Liver (tissue), 9 donors: Measurements from ENCODE around the gene ZNF556. TPM values are rescaled to one million over a fixed set of nuclear protein-coding genes. Genes with fewer than 3 reads are reported as not detected.

ENCODE experiments used
- DNase-seq: peaks from one replicate; pipeline ENCODE4 v3.0.0-alpha.2; 2017; ENCODE audit warnings: low spot score
- H3K27ac ChIP-seq, 2 donors: one replicate each; pipeline ENCODE4 v1.7.0; 2013; ENCODE audit warnings: inconsistent platforms in 2 of 2, low read length in 2 of 2, control low read depth in 1 of 2, low read depth in 1 of 2, mild to moderate bottlenecking in 1 of 2
- H3K27me3 ChIP-seq, 4 donors: one replicate each; pipeline versions ENCODE4 v1.6.1 to v1.7.0; 2013; ENCODE audit warnings: low read length in 3 of 4, inconsistent platforms in 1 of 4, mild to moderate bottlenecking in 1 of 4, moderate library complexity in 1 of 4; ENCODE audit not compliant: control insufficient read depth in 4 of 4, insufficient read depth in 4 of 4
- H3K36me3 ChIP-seq, 4 donors: one replicate each; pipeline versions ENCODE4 v1.6.1 to v1.7.0; 2013; ENCODE audit warnings: low read length in 3 of 4, mild to moderate bottlenecking in 3 of 4, low read depth in 1 of 4, moderate library complexity in 1 of 4; ENCODE audit not compliant: control insufficient read depth in 4 of 4, insufficient read depth in 3 of 4
- H3K4me1 ChIP-seq, 4 donors: one replicate each; pipeline versions ENCODE4 v1.6.1 to v1.7.0; 2013; ENCODE audit warnings: low read length in 3 of 4, mild to moderate bottlenecking in 3 of 4, moderate library complexity in 1 of 4; ENCODE audit not compliant: control insufficient read depth in 4 of 4, insufficient read depth in 4 of 4
- H3K4me3 ChIP-seq, 3 donors: one replicate each; pipeline versions ENCODE4 v1.6.1 to v1.7.0; 2013; ENCODE audit warnings: low read length in 3 of 3, control low read depth in 1 of 3, low read depth in 1 of 3, mild to moderate bottlenecking in 1 of 3
- H3K9ac ChIP-seq, 2 donors: one replicate each; pipeline ENCODE4 v1.7.0; 2013; ENCODE audit warnings: low read length in 2 of 2, mild to moderate bottlenecking in 2 of 2, moderate library complexity in 2 of 2, control low read depth in 1 of 2, low read depth in 1 of 2
- H3K9me3 ChIP-seq, 4 donors: one replicate each; pipeline versions ENCODE4 v1.6.1 to v1.7.0; 2013; ENCODE audit warnings: low read length in 3 of 4; ENCODE audit not compliant: control insufficient read depth in 4 of 4
- ATF3 ChIP-seq: IDR thresholded peaks from 2 replicates; pipeline ENCODE4 v1.6.1; 2016; ENCODE audit warnings: antibody characterized with exemption
- CTCF ChIP-seq: fragments of 150-350 bp; IDR thresholded peaks from 2 replicates; pipeline ENCODE4 v1.5.1; 2017; ENCODE audit warnings: improper control_type of control experiment, low read depth, low read length; ENCODE audit not compliant: missing input control
- EGR1 ChIP-seq, 2 donors: IDR thresholded peaks; 2 replicates each; pipeline ENCODE4 v1.6.1; 2016 to 2018; ENCODE audit warnings: antibody characterized with exemption in 2 of 2, low read depth in 2 of 2
- FOXA1 ChIP-seq: IDR thresholded peaks from 2 replicates; pipeline ENCODE4 v1.6.1; 2016; ENCODE audit warnings: antibody characterized with exemption
- FOXA2 ChIP-seq: IDR thresholded peaks from 2 replicates; pipeline ENCODE4 v1.6.1; 2016; ENCODE audit warnings: antibody characterized with exemption
- GABPA ChIP-seq, 2 donors: IDR thresholded peaks in 1 of 2; conservative IDR thresholded peaks in 1 of 2; 2 replicates each; pipeline ENCODE4 v1.6.1; 2016; ENCODE audit warnings: antibody characterized with exemption in 2 of 2, mild to moderate bottlenecking in 1 of 2, moderate library complexity in 1 of 2
- HNF4A ChIP-seq, 2 donors: conservative IDR thresholded peaks; 2 replicates each; pipeline ENCODE4 v1.6.1; 2016; ENCODE audit warnings: antibody characterized with exemption in 2 of 2, mild to moderate bottlenecking in 2 of 2
- HNF4G ChIP-seq: IDR thresholded peaks from 2 replicates; pipeline ENCODE4 v1.6.1; 2016; ENCODE audit warnings: antibody characterized with exemption
- JUND ChIP-seq, 2 donors: IDR thresholded peaks; 2 replicates each; pipeline ENCODE4 v1.6.1; 2016; ENCODE audit warnings: antibody characterized with exemption in 2 of 2
- NR2F2 ChIP-seq: IDR thresholded peaks from 2 replicates; pipeline ENCODE4 v1.6.1; 2016; ENCODE audit warnings: antibody characterized with exemption
- RAD21 ChIP-seq, 2 donors: IDR thresholded peaks; 2 replicates each; pipeline ENCODE4 v1.6.1; 2016; ENCODE audit warnings: antibody characterized with exemption in 2 of 2, mild to moderate bottlenecking in 2 of 2
- RXRA ChIP-seq, 2 donors: IDR thresholded peaks; 2 replicates each; pipeline ENCODE4 v1.6.1; 2017 to 2018; ENCODE audit warnings: antibody characterized with exemption in 2 of 2, mild to moderate bottlenecking in 1 of 2
- SP1 ChIP-seq: IDR thresholded peaks from 2 replicates; pipeline ENCODE4 v1.6.1; 2018; ENCODE audit warnings: antibody characterized with exemption, mild to moderate bottlenecking
- TAF1 ChIP-seq: conservative IDR thresholded peaks from 2 replicates; pipeline ENCODE4 v1.6.1; 2016; ENCODE audit warnings: antibody characterized with exemption, mild to moderate bottlenecking
- YY1 ChIP-seq: IDR thresholded peaks from 2 replicates; pipeline ENCODE4 v1.6.1; 2016; ENCODE audit warnings: antibody characterized with exemption, mild to moderate bottlenecking
- ZBTB33 ChIP-seq: IDR thresholded peaks from 2 replicates; pipeline ENCODE4 v1.6.1; 2016; ENCODE audit warnings: antibody characterized with exemption
- WGBS: extraction: QIAGEN DNeasy Blood & Tissue Kit; methylation state at CpG from one replicate; pipeline ENCODE4 v1.1.7; 2013; 5-methylcytosine and 5-hydroxymethylcytosine counted together
- polyA plus RNA-seq, 2 donors: library from polyadenylated mRNA; stranded (reverse) in 1 of 2; unstranded in 1 of 2; fragments of 200-250 nt in 1 of 2; fragments of >200 nt in 1 of 2; fragmentation: Nextera tagmentation in 1 of 2; extraction: Ambion mirVana in 1 of 2; gene quantifications; one replicate each; pipeline versions ENCODE4 v1.2.1 to v1.2.3, GENCODE V29; 2013 to 2015
- total RNA-seq, 2 donors: library from RNA; depleted of rRNA; stranded (reverse); fragments of >200 nt; gene quantifications; one replicate each; pipeline ENCODE4 v1.2.3, GENCODE V29; 2014
- TF ChIP-seq, protein P1 (sequence below): IDR thresholded peaks from 2 replicates; pipeline ENCODE4 v1.6.1; 2016; ENCODE audit warnings: antibody characterized with exemption, mild to moderate bottlenecking
- TF ChIP-seq, protein P2 (sequence below): IDR thresholded peaks from 2 replicates; pipeline ENCODE4 v1.6.1; 2016; ENCODE audit warnings: antibody characterized with exemption
- donor health status: healthy.
- donor health status: healthy.
- donor health status: healthy.
- donor health status: healthy.
- donor health status: healthy.

The ZNF556 gene
- total and polyA plus RNA-seq, 4 donors, result 0.08 TPM; not detected in 3

DNA sequence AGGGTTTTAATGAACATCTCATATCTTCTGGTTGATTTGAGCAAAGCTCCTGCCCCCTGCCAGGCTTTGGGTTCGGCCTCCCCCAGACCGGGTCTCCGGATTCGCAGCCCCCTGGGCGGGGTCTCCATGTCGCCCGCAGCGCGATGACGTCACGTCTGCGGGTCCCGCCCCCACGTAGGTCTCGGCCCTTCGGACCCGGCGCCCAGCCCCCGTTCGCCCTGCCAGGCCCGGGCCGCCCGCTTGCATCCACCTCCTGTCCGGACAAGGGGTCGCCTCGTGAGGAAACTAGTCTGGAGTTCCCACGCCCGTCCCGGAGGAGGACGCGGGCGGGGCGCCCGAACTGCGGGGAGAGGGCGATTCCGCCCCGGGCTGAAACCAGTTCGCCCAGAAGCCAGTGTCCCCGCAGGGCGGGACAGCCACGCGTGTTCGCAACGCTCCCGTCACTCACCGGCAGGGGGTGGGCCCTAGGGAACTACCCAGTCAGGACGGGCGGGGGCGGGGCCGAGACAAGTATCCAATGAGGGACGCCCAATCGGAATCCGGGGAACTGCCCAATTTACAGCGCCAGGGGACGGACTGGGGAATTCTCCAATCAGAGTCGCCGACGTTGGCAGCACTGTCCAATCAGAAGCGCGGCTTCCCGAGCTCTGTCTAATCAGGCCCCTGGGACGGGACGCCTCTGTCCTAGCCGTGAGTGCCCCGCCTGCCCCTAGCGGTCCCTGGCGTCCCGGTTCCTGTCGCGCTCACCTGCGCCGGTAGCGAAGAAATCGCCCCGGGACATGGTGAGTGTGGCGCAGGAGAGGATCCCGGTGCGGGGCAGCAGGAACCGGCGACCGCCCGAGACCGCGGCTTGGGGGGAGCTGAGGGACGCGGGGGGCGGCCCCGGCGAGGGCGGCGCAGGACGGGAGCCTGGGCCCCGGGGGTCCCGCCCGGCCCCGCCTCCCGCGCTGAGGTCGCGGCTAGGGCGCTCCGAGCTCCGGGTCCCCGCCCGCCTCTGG, 26.0 kb upstream of the ZNF556 start, which contains the start of gene ZNF555:
Gene ZNF555, plus strand, starts transcription at position 682 of the 998 bp plus-strand sequence. Its CDS starts 98 bp downstream, at position 780.
- DNase-seq, result peak; percentile 97
- TF ChIP-seq ZBTB33 (no peak), SP1 (peak; percentile 98), GABPA (IDR thresholded peaks at IDR 0.05 in 1 of 2, conservative IDR thresholded peaks at IDR 0.05 in 1 of 2) (peak in 1 of 2 donors; percentile 27), EGR1 (IDR thresholded peaks at IDR 0.05; ENCODE audit: low read depth in 2 of 2) (no peak), JUND (IDR thresholded peaks at IDR 0.05) (no peak), RXRA (IDR thresholded peaks at IDR 0.05) (no peak), NR2F2 (no peak), ATF3 (no peak), CTCF (peak; percentile 39), YY1 (peak; percentile 32), HNF4G (no peak), RAD21 (IDR thresholded peaks at IDR 0.05) (peak in 1 of 2 donors; percentile 36), FOXA1 (no peak), TAF1 (no peak), HNF4A (conservative IDR thresholded peaks at IDR 0.05) (peak in 1 of 2 donors; percentile 34), FOXA2 (no peak)
- TF ChIP-seq, protein P1, sequence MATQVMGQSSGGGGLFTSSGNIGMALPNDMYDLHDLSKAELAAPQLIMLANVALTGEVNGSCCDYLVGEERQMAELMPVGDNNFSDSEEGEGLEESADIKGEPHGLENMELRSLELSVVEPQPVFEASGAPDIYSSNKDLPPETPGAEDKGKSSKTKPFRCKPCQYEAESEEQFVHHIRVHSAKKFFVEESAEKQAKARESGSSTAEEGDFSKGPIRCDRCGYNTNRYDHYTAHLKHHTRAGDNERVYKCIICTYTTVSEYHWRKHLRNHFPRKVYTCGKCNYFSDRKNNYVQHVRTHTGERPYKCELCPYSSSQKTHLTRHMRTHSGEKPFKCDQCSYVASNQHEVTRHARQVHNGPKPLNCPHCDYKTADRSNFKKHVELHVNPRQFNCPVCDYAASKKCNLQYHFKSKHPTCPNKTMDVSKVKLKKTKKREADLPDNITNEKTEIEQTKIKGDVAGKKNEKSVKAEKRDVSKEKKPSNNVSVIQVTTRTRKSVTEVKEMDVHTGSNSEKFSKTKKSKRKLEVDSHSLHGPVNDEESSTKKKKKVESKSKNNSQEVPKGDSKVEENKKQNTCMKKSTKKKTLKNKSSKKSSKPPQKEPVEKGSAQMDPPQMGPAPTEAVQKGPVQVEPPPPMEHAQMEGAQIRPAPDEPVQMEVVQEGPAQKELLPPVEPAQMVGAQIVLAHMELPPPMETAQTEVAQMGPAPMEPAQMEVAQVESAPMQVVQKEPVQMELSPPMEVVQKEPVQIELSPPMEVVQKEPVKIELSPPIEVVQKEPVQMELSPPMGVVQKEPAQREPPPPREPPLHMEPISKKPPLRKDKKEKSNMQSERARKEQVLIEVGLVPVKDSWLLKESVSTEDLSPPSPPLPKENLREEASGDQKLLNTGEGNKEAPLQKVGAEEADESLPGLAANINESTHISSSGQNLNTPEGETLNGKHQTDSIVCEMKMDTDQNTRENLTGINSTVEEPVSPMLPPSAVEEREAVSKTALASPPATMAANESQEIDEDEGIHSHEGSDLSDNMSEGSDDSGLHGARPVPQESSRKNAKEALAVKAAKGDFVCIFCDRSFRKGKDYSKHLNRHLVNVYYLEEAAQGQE, result no peak
- TF ChIP-seq, protein P2, sequence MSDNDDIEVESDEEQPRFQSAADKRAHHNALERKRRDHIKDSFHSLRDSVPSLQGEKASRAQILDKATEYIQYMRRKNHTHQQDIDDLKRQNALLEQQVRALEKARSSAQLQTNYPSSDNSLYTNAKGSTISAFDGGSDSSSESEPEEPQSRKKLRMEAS, result peak; percentile 15
- peak within 1 kb of the TSS; percentile 18 to 45 for H3K9ac ChIP-seq
- under 1% methylated on average over 106 of the region's 106 CpGs for WGBS
- H3K4me3 ChIP-seq, result peak within 1 kb of the TSS; percentile 74 to 97 (median 82)
- H3K27me3 ChIP-seq, result no peaks in the 10 kb centered on the region
- peaks cover under 1 to 10% (median 3%) of the 10 kb centered on the region in 4 donors for H3K36me3 ChIP-seq
- peaks cover 0 to 6% (median 3%) of the 10 kb centered on the region in 4 donors for H3K4me1 ChIP-seq
- peak within 1 kb of the TSS; percentile 77 to 88 for H3K27ac ChIP-seq
- peaks cover 8 to 17% (median 11%) of the 10 kb centered on the region in 4 donors for H3K9me3 ChIP-seq
